HCT116 (cell line): ENCODE results near the gene ZGPAT. TPM values are rescaled to one million over a fixed set of nuclear protein-coding genes. Genes with fewer than 3 reads are reported as not detected.
A peak's percentile ranks its signal among the peaks of the same experiment; 100 is the strongest.

ENCODE experiments used
- ATAC-seq: fragments of 200-7000 bp; cut with Tn5 transposase; 2 replicates; pipeline ENCODE4 v1.9.1; 2020; ENCODE audit warnings: mild to moderate bottlenecking, moderate library complexity
- BruUV-seq: library from RNA; stranded (reverse); fragments of 400-500 nt; replicated peaks from 2 replicates; lab custom pipeline; 2021; lab: Mats Ljungman, UMichigan
- CTCF ChIA-PET: fragments of 300-600 bp; sonication (Branson Sonifier 250); formaldehyde crosslinking; loops from one replicate; lab custom pipeline; 2021; ENCODE audit warnings: antibody characterized with exemption; lab: Charles Lee
- POLR2A ChIA-PET: fragments of 300-600, 350-600 bp; sonication (Branson Sonifier 250); formaldehyde crosslinking; loops from one replicate; lab custom pipeline; 2021; ENCODE audit warnings: antibody characterized with exemption; lab: Charles Lee
- RAD21 ChIA-PET, 2 experiments: fragments of 300-600 bp; sonication (Branson Sonifier 250); formaldehyde crosslinking; loops; one replicate each; lab custom pipeline; 2023; ENCODE audit warnings: low total read pairs in 2 of 2; ENCODE audit not compliant: uncharacterized antibody in 2 of 2, unreplicated experiment in 2 of 2, low non-redundant PET in 1 of 2; lab: Charles Lee
- DNase-seq: peaks from one replicate; pipeline ENCODE4 v3.0.0-alpha.2; 2010; ENCODE audit warnings: low read depth, low spot score
- H2AFZ ChIP-seq: fragments of 200-600 bp; shearing (Covaris generic), sonication (generic); 2 replicates; pipeline ENCODE4 v1.6.1; 2017; ENCODE audit warnings: low read depth, mixed run types, mixed read lengths, antibody characterized with exemption, low read length; ENCODE audit not compliant: poor library complexity, severe bottlenecking
- H3K27ac ChIP-seq: 2 replicates; pipeline ENCODE4 v1.5.1; 2012; ENCODE audit warnings: low read depth, low read length
- H3K27me3 ChIP-seq: fragments of 200-600 bp; sonication (generic); 2 replicates; pipeline ENCODE4 v1.6.1; 2016; ENCODE audit warnings: mixed run types, low read length, mixed read lengths; ENCODE audit not compliant: insufficient read depth
- H3K36me3 ChIP-seq, 2 experiments: fragments of 200-500 bp in 1 of 2; fragments of 200-600 bp in 1 of 2; sonication (Bioruptor generic) in 1 of 2; sonication (generic) in 1 of 2; 2 replicates each; pipeline versions ENCODE4 v1.5.1 to v1.6.1; 2014 to 2016; ENCODE audit warnings: low read length in 2 of 2, inconsistent platforms in 1 of 2, mixed read lengths in 1 of 2, mixed run types in 1 of 2; ENCODE audit not compliant: insufficient read depth in 2 of 2, control insufficient read depth in 1 of 2
- H3K4me1 ChIP-seq, 2 experiments: fragments of 200-600 bp in 1 of 2; sonication (generic) in 1 of 2; 2 replicates each; pipeline versions ENCODE4 v1.5.1 to v1.6.1; 2012 to 2017; ENCODE audit warnings: low read length in 2 of 2, inconsistent platforms in 1 of 2, mild to moderate bottlenecking in 1 of 2, mixed read lengths in 1 of 2, mixed run types in 1 of 2, moderate library complexity in 1 of 2; ENCODE audit not compliant: insufficient read depth in 2 of 2, control insufficient read depth in 1 of 2
- H3K4me2 ChIP-seq: fragments of 200-600 bp; sonication (generic); 2 replicates; pipeline ENCODE4 v1.6.1; 2017; ENCODE audit warnings: mixed run types, low read length, mixed read lengths
- H3K4me3 ChIP-seq, 2 experiments: fragments of 200-600 bp in 1 of 2; sonication (generic) in 1 of 2; replicated peaks in 1 of 2; 2 replicates each; pipeline ENCODE4 v1.5.1; 2011 to 2016; ENCODE audit warnings: low read length in 2 of 2, control low read depth in 1 of 2, low read depth in 1 of 2, mild to moderate bottlenecking in 1 of 2, mixed read lengths in 1 of 2, mixed run types in 1 of 2
- H3K79me2 ChIP-seq: fragments of 200-600 bp; sonication (generic); 2 replicates; pipeline ENCODE4 v1.6.1; 2017; ENCODE audit warnings: mild to moderate bottlenecking, mixed run types, low read length, moderate library complexity, mixed read lengths; ENCODE audit not compliant: insufficient read depth
- H3K9ac ChIP-seq: fragments of 200-600 bp; sonication (generic); 2 replicates; pipeline ENCODE4 v1.6.1; 2016; ENCODE audit warnings: low read length, mixed read lengths
- H3K9me2 ChIP-seq: fragments of 200-600 bp; sonication (generic), shearing (Covaris generic); 2 replicates; pipeline ENCODE4 v1.6.1; 2017; ENCODE audit warnings: mixed run types, mild to moderate bottlenecking, moderate library complexity; ENCODE audit not compliant: insufficient read depth
- H3K9me3 ChIP-seq, 2 experiments: fragments of 200-500 bp in 1 of 2; fragments of 200-600 bp in 1 of 2; sonication (Bioruptor generic) in 1 of 2; sonication (generic) in 1 of 2; 2 replicates each; pipeline ENCODE4 v1.6.1; 2014 to 2017; ENCODE audit warnings: low read length in 2 of 2, mixed read lengths in 2 of 2, inconsistent platforms in 1 of 2, low read depth in 1 of 2, mild to moderate bottlenecking in 1 of 2, mixed run types in 1 of 2, moderate library complexity in 1 of 2; ENCODE audit not compliant: control insufficient read depth in 1 of 2, insufficient read depth in 1 of 2
- H4K20me1 ChIP-seq: fragments of 200-600 bp; sonication (generic), shearing (Covaris generic); 2 replicates; pipeline ENCODE4 v1.6.1; 2017; ENCODE audit warnings: mixed run types, mild to moderate bottlenecking, moderate library complexity; ENCODE audit not compliant: insufficient read depth
- CEBPB ChIP-seq: IDR thresholded peaks from 2 replicates; pipeline ENCODE4 v1.6.1; 2012; ENCODE audit warnings: low read depth
- EZH2 ChIP-seq: fragments of 200-600 bp; sonication (generic); IDR thresholded peaks from 2 replicates; pipeline ENCODE4 v1.6.1; 2017; ENCODE audit warnings: antibody characterized with exemption, mixed run types
- FOSL1 ChIP-seq: IDR thresholded peaks from 2 replicates; pipeline ENCODE4 v1.6.1; 2012; ENCODE audit warnings: low read depth
- POLR2A ChIP-seq: IDR thresholded peaks from 2 replicates; pipeline ENCODE4 v1.7.0; 2011; ENCODE audit warnings: borderline replicate concordance; ENCODE audit not compliant: insufficient read depth, insufficient read length; ENCODE audit errors: extremely low read depth
- RAD21 ChIP-seq: IDR thresholded peaks from 2 replicates; pipeline ENCODE4 v1.6.1; 2012; ENCODE audit warnings: low read depth, mild to moderate bottlenecking
- SIN3A ChIP-seq: IDR thresholded peaks from 2 replicates; pipeline ENCODE4 v1.6.1; 2012; ENCODE audit warnings: low read depth
- SP1 ChIP-seq: IDR thresholded peaks from 2 replicates; pipeline ENCODE4 v1.6.1; 2012; ENCODE audit warnings: low read depth
- ZNF274 ChIP-seq: fragments of 200-500 bp; sonication (Bioruptor generic); IDR thresholded peaks from 2 replicates; pipeline ENCODE4 v1.6.1; 2014; ENCODE audit warnings: mild to moderate bottlenecking, low read depth, low read length, inconsistent platforms
- intact Hi-C: fragments of 100-400 bp; cut with micrococcal nuclease; formaldehyde crosslinking; loops from 2 replicates; pipeline ENCODE4 v1.10.0; 2022
- total RNA-seq: library from RNA; stranded (reverse); gene quantifications from one replicate; pipeline ENCODE4 v1.2.1, GENCODE V29; 2021; ENCODE audit not compliant: unreplicated experiment
- TF ChIP-seq, protein P1 (sequence below): IDR thresholded peaks from 2 replicates; pipeline ENCODE4 v1.6.1; 2012; ENCODE audit warnings: low read depth

Gene ZGPAT
- total RNA-seq, 1 experiment from 2014 or later: 30.6 TPM

DNA sequence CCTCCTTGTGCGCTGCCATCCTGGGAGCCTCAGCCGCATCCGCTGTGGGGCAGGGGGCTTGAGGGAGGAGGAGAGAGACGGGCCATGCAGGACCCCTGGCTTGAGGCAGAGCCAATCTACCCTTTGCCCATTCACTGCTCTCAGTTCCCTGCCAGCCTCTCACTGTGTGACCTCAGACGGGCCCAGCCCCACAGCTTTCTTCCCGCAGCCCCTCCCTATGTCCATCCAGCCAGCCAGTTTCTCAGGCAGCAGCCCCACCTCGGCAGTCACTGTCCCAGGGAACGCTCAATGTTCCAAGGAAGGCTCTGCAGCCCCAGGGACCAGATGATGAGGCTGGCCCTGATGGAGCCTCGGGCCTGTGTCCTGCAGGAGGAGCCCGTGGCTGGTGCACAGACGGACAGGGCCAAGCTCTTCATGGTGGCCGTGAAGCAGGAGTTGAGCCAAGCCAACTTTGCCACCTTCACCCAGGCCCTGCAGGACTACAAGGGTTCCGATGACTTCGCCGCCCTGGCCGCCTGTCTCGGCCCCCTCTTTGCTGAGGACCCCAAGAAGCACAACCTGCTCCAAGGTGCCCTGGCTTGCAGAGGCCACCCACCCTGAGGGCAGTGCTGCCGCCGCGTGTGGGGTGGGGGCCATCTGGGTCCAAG is 15.3 kb upstream of the ZGPAT start:
- no peak for ATAC-seq
- CTCF ChIA-PET: no interaction called here

More for the DNA sequence above, 15.3 kb upstream of the ZGPAT start:
- Histone ChIP-seq H3K9ac (no peak overlapping the region), H3K4me3 (no peak overlapping the region), H3K27ac (peak overlapping the region; percentile 59; the same call in 1 of the 2 replicates), H3K4me1 (peaks cover 21 to 65% of the 10 kb centered on the region in 2 experiments; a peak in 3 of 4 replicates), H3K9me3 (no peaks in the 10 kb centered on the region), H3K9me2 (no peaks in the 10 kb centered on the region), H3K79me2 (peaks cover 6% of the 10 kb centered on the region; the same call in 1 of the 2 replicates), H3K36me3 (peaks cover 0 to 8% of the 10 kb centered on the region in 2 experiments; a peak in 1 of 4 replicates), H3K27me3 (no peaks in the 10 kb centered on the region), H3K4me2 (no peak overlapping the region), H2AFZ (no peak overlapping the region), H4K20me1 (no peaks in the 10 kb centered on the region)
- ChIA-PET POLR2A (interaction anchor here (1.8 kb wide), 1 partner anchor 11 kb away, joined by 7 read pairs; no protein-coding TSS in a partner anchor), RAD21 (no interaction called here)
- no peak for DNase-seq
- BruUV-seq: no TSS peak
- intact Hi-C loops: no loop called here
- TF ChIP-seq SP1 (no peak), FOSL1 (no peak), SIN3A (no peak), ZNF274 (no peak), CEBPB (no peak), EZH2 (no peak), RAD21 (no peak), POLR2A (no peak)
- TF ChIP-seq, protein P1, sequence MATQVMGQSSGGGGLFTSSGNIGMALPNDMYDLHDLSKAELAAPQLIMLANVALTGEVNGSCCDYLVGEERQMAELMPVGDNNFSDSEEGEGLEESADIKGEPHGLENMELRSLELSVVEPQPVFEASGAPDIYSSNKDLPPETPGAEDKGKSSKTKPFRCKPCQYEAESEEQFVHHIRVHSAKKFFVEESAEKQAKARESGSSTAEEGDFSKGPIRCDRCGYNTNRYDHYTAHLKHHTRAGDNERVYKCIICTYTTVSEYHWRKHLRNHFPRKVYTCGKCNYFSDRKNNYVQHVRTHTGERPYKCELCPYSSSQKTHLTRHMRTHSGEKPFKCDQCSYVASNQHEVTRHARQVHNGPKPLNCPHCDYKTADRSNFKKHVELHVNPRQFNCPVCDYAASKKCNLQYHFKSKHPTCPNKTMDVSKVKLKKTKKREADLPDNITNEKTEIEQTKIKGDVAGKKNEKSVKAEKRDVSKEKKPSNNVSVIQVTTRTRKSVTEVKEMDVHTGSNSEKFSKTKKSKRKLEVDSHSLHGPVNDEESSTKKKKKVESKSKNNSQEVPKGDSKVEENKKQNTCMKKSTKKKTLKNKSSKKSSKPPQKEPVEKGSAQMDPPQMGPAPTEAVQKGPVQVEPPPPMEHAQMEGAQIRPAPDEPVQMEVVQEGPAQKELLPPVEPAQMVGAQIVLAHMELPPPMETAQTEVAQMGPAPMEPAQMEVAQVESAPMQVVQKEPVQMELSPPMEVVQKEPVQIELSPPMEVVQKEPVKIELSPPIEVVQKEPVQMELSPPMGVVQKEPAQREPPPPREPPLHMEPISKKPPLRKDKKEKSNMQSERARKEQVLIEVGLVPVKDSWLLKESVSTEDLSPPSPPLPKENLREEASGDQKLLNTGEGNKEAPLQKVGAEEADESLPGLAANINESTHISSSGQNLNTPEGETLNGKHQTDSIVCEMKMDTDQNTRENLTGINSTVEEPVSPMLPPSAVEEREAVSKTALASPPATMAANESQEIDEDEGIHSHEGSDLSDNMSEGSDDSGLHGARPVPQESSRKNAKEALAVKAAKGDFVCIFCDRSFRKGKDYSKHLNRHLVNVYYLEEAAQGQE: no peak
